ENCODE measurements around the gene GREM1. TPM values are rescaled to one million over a fixed set of nuclear protein-coding genes. Genes with fewer than 3 reads are reported as not detected.

GREM1 gene
- total and polyA plus RNA-seq, 2 experiments from 2014 or later = 0.27 to 1.0 TPM

DNA sequence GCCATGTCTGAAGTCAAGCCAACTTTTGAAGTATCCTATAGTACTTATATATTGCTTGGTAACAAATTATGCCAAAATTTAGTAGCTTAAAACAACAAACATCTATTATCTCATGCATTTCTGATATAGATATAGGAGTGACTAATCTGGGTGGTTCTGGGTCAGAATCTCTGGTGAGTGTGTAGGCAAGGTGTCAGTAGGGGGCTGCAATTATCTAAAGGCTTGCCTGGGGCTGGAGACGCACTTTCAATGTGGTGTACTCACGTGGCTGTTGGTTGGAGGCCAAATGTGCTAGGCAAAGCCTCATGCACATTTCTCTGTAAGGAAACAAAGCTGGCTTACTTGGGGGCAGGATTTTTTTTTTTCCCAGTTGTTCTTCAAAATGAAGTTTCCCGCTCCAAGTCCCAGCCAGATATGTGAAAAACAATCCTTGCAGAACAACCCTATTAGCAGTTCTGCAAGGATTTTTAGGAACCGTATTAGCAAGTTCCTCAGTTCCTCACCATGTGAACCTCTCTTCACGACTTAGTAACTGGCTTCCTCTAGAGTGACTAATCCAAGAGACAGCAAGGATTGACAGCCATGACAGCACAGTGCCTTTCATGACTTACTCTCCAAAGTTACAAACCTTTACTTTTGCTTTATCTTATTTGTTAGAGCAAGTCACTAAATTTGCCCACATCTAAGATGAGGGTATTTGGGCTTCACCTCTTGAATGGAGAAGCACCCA is 25.8 kb downstream of the GREM1 start (continued):
- TF ChIP-seq, protein P1, sequence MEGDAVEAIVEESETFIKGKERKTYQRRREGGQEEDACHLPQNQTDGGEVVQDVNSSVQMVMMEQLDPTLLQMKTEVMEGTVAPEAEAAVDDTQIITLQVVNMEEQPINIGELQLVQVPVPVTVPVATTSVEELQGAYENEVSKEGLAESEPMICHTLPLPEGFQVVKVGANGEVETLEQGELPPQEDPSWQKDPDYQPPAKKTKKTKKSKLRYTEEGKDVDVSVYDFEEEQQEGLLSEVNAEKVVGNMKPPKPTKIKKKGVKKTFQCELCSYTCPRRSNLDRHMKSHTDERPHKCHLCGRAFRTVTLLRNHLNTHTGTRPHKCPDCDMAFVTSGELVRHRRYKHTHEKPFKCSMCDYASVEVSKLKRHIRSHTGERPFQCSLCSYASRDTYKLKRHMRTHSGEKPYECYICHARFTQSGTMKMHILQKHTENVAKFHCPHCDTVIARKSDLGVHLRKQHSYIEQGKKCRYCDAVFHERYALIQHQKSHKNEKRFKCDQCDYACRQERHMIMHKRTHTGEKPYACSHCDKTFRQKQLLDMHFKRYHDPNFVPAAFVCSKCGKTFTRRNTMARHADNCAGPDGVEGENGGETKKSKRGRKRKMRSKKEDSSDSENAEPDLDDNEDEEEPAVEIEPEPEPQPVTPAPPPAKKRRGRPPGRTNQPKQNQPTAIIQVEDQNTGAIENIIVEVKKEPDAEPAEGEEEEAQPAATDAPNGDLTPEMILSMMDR (conservative IDR thresholded peaks at IDR 0.05; ENCODE audit: low read depth in 2 of 2) = no peak

DNA sequence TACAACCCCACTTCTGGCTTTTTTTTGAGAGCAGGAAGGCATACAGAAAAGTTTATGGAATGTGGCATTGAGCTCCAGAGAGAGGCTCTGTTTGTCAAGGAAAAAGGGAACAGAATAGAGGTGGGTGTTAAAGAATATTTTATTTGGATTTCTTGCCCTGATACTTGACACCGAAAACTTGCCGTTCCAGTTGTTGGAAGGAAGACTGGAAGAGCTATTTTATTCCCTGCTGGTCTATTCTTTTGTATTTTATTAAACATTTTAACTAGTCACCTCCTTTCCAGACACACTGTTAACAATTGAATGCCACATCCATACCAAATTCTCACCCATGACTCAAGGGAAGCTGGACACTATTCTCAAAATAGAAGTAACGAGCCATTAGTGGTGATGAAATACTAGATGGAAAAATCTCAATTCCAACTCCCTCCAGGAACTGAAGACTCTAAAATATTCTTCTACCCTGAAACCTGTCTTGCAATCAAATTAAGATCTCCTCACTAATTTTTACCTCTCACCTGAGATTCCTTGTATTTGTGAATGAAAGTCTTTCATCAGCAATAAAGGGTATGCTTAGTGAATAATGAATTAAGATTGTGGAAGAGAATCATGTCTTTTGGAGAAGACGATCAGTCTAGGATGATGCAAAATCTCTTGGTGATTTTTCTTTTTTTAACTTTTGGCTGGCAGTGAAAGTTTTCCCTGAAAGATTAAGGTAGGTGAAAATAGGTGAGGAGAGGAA is 28.5 kb downstream of the GREM1 start:
- Mint-ChIP-seq H3K36me3 (ENCODE audit: low read depth) (no peaks in the 10 kb centered on the region), H3K9me3 (peaks cover 2% of the 10 kb centered on the region; the same call in 2 of the 3 replicates), H3K27ac (no peak overlapping the region), H3K4me1 (peaks cover 15% of the 10 kb centered on the region; the same call in 2 of the 3 replicates), H3K4me3 (no peak overlapping the region), H3K27me3 (ENCODE audit: insufficient read depth, low read depth, poor library complexity) (peaks cover 2% of the 10 kb centered on the region)
- H3F3A ChIP-seq (replicated peaks; ENCODE audit: low read depth) = no peaks in the 10 kb centered on the region
- no peaks in the 10 kb centered on the region for H3K9me2 ChIP-seq (ENCODE audit: insufficient read depth)
- no peak overlapping the region for H3K27ac ChIP-seq (ENCODE audit: low read depth)
- H3K27me3 ChIP-seq (ENCODE audit: insufficient read depth) = no peaks in the 10 kb centered on the region
- no peak overlapping the region for H3K4me2 ChIP-seq
- H3K79me2 ChIP-seq (replicated peaks; ENCODE audit: insufficient read depth) = no peaks in the 10 kb centered on the region
- DNase-seq (ENCODE audit: low spot score) = no peak
- no peaks in the 10 kb centered on the region for H4K20me1 ChIP-seq (replicated peaks; ENCODE audit: insufficient read depth)
- no peaks in the 10 kb centered on the region for H3K36me3 ChIP-seq (ENCODE audit: insufficient read depth)
- H3K4me3 ChIP-seq = no peak overlapping the region
- peaks cover 3% of the 10 kb centered on the region; the same call in 1 of the 2 replicates for H3K4me1 ChIP-seq (ENCODE audit: insufficient read depth)
- ATAC-seq = no peak
- H2AFZ ChIP-seq = no peak overlapping the region
- TF ChIP-seq CREB1 (CRISPR knock-in tag; IDR thresholded peaks at IDR 0.05; ENCODE audit: low read depth) = no peak
- TF ChIP-seq STAT1 (IDR thresholded peaks at IDR 0.05; ENCODE audit: unreplicated experiment) = no peak
- TF ChIP-seq, protein P2, sequence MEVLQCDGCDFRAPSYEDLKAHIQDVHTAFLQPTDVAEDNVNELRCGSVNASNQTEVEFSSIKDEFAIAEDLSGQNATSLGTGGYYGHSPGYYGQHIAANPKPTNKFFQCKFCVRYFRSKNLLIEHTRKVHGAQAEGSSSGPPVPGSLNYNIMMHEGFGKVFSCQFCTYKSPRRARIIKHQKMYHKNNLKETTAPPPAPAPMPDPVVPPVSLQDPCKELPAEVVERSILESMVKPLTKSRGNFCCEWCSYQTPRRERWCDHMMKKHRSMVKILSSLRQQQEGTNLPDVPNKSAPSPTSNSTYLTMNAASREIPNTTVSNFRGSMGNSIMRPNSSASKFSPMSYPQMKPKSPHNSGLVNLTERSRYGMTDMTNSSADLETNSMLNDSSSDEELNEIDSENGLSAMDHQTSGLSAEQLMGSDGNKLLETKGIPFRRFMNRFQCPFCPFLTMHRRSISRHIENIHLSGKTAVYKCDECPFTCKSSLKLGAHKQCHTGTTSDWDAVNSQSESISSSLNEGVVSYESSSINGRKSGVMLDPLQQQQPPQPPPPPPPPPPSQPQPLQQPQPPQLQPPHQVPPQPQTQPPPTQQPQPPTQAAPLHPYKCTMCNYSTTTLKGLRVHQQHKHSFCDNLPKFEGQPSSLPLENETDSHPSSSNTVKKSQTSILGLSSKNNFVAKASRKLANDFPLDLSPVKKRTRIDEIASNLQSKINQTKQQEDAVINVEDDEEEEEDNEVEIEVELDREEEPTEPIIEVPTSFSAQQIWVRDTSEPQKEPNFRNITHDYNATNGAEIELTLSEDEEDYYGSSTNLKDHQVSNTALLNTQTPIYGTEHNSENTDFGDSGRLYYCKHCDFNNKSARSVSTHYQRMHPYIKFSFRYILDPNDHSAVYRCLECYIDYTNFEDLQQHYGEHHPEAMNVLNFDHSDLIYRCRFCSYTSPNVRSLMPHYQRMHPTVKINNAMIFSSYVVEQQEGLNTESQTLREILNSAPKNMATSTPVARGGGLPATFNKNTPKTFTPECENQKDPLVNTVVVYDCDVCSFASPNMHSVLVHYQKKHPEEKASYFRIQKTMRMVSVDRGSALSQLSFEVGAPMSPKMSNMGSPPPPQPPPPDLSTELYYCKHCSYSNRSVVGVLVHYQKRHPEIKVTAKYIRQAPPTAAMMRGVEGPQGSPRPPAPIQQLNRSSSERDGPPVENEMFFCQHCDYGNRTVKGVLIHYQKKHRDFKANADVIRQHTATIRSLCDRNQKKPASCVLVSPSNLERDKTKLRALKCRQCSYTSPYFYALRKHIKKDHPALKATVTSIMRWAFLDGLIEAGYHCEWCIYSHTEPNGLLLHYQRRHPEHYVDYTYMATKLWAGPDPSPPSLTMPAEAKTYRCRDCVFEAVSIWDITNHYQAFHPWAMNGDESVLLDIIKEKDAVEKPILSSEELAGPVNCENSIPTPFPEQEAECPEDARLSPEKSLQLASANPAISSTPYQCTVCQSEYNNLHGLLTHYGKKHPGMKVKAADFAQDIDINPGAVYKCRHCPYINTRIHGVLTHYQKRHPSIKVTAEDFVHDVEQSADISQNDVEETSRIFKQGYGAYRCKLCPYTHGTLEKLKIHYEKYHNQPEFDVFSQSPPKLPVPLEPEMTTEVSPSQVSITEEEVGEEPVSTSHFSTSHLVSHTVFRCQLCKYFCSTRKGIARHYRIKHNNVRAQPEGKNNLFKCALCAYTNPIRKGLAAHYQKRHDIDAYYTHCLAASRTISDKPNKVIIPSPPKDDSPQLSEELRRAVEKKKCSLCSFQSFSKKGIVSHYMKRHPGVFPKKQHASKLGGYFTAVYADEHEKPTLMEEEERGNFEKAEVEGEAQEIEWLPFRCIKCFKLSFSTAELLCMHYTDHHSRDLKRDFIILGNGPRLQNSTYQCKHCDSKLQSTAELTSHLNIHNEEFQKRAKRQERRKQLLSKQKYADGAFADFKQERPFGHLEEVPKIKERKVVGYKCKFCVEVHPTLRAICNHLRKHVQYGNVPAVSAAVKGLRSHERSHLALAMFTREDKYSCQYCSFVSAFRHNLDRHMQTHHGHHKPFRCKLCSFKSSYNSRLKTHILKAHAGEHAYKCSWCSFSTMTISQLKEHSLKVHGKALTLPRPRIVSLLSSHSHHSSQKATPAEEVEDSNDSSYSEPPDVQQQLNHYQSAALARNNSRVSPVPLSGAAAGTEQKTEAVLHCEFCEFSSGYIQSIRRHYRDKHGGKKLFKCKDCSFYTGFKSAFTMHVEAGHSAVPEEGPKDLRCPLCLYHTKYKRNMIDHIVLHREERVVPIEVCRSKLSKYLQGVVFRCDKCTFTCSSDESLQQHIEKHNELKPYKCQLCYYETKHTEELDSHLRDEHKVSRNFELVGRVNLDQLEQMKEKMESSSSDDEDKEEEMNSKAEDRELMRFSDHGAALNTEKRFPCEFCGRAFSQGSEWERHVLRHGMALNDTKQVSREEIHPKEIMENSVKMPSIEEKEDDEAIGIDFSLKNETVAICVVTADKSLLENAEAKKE (CRISPR knock-in tag; IDR thresholded peaks at IDR 0.05) = no peak
- TF ChIP-seq, protein P3, sequence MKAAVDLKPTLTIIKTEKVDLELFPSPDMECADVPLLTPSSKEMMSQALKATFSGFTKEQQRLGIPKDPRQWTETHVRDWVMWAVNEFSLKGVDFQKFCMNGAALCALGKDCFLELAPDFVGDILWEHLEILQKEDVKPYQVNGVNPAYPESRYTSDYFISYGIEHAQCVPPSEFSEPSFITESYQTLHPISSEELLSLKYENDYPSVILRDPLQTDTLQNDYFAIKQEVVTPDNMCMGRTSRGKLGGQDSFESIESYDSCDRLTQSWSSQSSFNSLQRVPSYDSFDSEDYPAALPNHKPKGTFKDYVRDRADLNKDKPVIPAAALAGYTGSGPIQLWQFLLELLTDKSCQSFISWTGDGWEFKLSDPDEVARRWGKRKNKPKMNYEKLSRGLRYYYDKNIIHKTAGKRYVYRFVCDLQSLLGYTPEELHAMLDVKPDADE (IDR thresholded peaks at IDR 0.05) = no peak
- TF ChIP-seq NANOG (IDR thresholded peaks at IDR 0.05; ENCODE audit: borderline replicate concordance) = no peak
- no peak for TF ChIP-seq ZNF114 (CRISPR knock-in tag; IDR thresholded peaks at IDR 0.05)
- TF ChIP-seq, protein P1 (conservative IDR thresholded peaks at IDR 0.05; ENCODE audit: low read depth in 2 of 2) = no peak
- no peak for TF ChIP-seq ZNF331 (CRISPR knock-in tag; IDR thresholded peaks at IDR 0.05; ENCODE audit: low read depth)
- no peak for TF ChIP-seq POLR2AphosphoS5 (IDR thresholded peaks at IDR 0.05; ENCODE audit: low read depth)
- no peak for TF ChIP-seq EZH2phosphoT487 (IDR thresholded peaks at IDR 0.05; ENCODE audit: unreplicated experiment)
- no peak for TF ChIP-seq EZH2 (IDR thresholded peaks at IDR 0.05; ENCODE audit: low read depth, unreplicated experiment)
- no peak for TF ChIP-seq JUNB (IDR thresholded peaks at IDR 0.05; ENCODE audit: unreplicated experiment)

All from GM23338 (cell line).